H1 (cell line): ENCODE results near the gene WDR37. TPM values are rescaled to one million over a fixed set of nuclear protein-coding genes. Genes with fewer than 3 reads are reported as not detected.

Experiments used
- JUN ChIP-seq: IDR thresholded peaks from 2 replicates; pipeline ENCODE4 v1.6.1; 2011; ENCODE audit warnings: low read depth, mild to moderate bottlenecking, improper control_type of control experiment, low read length
- KDM1A ChIP-seq: fragments of 200-600, 300-600 bp; sonication (generic); IDR thresholded peaks from 2 replicates; pipeline ENCODE4 v1.7.1; 2016; ENCODE audit warnings: mild to moderate bottlenecking, low read length, borderline replicate concordance
- NANOG ChIP-seq: IDR thresholded peaks from 2 replicates; pipeline ENCODE4 v1.6.1; 2011; ENCODE audit warnings: low read length, low read depth, mild to moderate bottlenecking, inconsistent platforms; ENCODE audit not compliant: insufficient read depth, poor library complexity, severe bottlenecking
- SIRT6 ChIP-seq: IDR thresholded peaks from one replicate; pipeline ENCODE4 v1.7.1; 2012; ENCODE audit warnings: low read length, inconsistent platforms
- SUZ12 ChIP-seq: fragments of 200-600 bp; sonication (generic); IDR thresholded peaks from 2 replicates; pipeline ENCODE4 v1.6.1; 2012; ENCODE audit warnings: mild to moderate bottlenecking, inconsistent platforms, low read length, moderate library complexity, mixed read lengths
- TCF12 ChIP-seq: IDR thresholded peaks from 2 replicates; pipeline ENCODE4 v1.6.1; 2011; ENCODE audit warnings: low read depth, mild to moderate bottlenecking, low read length
- polyA plus RNA-seq, 7 experiments: library from polyadenylated mRNA; depleted of rRNA in 3 of 7; stranded (reverse) in 5 of 7; unstranded in 2 of 7; fragments of >200 nt in 5 of 7; fragments of 200-250 nt in 2 of 7; gene quantifications; 1 replicate in 5 of 7; 2 replicates in 1 of 7; 4 replicates in 1 of 7; pipeline versions ENCODE4 v1.2.1 to v1.2.3, GENCODE V29; 2011 to 2013; ENCODE audit warnings: missing spikeins in 2 of 7, mixed read lengths in 2 of 7
- total RNA-seq: library from RNA; stranded (reverse); fragmentation: NEBNext Ultra II Directional; extraction: Animal tissue kit (Norgen Biotek cat#: 25700); gene quantifications from 2 replicates; pipeline ENCODE4 v1.2.1, GENCODE V29; 2021
- TF ChIP-seq, protein P1 (sequence below): IDR thresholded peaks from 2 replicates; pipeline ENCODE4 v1.6.1; 2011; ENCODE audit warnings: low read depth, mild to moderate bottlenecking, low read length; ENCODE audit not compliant: insufficient read depth
- TF ChIP-seq, protein P2 (sequence below), 3 experiments: IDR thresholded peaks; 1 replicate in 2 of 3; 2 replicates in 1 of 3; pipeline versions ENCODE4 v1.5.1 to v1.6.1; 2011; ENCODE audit warnings: low read length in 3 of 3, mild to moderate bottlenecking in 3 of 3, inconsistent platforms in 2 of 3, low read depth in 1 of 3, moderate library complexity in 1 of 3; ENCODE audit not compliant: insufficient read depth in 1 of 3; ENCODE audit errors: control extremely low read depth in 1 of 3

WDR37 gene
- total and polyA plus RNA-seq, 2 of the 8 experiments (the other 6 are each of a cell fraction or from before 2014, with no cell fraction given) = 9.6 to 12.0 TPM

DNA sequence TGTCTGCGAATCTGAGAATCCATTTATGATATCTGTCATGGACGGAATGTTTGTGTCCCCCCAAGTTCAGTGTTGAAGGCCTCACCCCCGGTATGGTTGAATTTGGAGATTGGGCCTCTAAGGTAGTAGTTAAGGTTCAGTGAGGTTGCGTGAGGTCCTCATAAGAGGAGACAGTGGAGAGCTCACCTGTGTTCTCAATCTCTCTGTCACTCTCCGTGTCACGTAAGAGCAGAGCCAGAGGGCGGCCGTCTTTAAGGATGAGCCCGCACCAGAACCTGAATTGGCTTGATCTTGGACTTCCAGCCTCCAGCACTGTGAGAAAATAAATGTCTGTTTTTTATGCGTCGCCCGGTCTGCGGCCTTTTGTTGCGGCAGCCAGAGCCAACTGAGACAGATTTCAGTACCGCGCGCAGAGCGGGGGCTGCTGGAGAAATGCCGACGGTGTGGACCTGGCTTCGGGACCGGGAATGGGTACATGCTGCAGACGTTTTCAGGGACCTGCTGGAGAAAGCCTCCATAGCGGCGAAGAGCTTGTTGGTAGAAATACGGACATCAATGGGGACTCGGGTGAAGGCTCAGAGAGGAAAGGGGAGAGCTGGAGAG lies 40.2 kb downstream of the WDR37 start (continued):
- TF ChIP-seq NANOG = no peak
- TF ChIP-seq SIRT6 = no peak
- TF ChIP-seq KDM1A = no peak
- TF ChIP-seq, protein P1, sequence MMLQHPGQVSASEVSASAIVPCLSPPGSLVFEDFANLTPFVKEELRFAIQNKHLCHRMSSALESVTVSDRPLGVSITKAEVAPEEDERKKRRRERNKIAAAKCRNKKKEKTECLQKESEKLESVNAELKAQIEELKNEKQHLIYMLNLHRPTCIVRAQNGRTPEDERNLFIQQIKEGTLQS = no peak
- TF ChIP-seq, protein P2, sequence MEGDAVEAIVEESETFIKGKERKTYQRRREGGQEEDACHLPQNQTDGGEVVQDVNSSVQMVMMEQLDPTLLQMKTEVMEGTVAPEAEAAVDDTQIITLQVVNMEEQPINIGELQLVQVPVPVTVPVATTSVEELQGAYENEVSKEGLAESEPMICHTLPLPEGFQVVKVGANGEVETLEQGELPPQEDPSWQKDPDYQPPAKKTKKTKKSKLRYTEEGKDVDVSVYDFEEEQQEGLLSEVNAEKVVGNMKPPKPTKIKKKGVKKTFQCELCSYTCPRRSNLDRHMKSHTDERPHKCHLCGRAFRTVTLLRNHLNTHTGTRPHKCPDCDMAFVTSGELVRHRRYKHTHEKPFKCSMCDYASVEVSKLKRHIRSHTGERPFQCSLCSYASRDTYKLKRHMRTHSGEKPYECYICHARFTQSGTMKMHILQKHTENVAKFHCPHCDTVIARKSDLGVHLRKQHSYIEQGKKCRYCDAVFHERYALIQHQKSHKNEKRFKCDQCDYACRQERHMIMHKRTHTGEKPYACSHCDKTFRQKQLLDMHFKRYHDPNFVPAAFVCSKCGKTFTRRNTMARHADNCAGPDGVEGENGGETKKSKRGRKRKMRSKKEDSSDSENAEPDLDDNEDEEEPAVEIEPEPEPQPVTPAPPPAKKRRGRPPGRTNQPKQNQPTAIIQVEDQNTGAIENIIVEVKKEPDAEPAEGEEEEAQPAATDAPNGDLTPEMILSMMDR (IDR thresholded peaks at IDR 0.05; ENCODE audit: control extremely low read depth in 1 of 3, insufficient read depth in 1 of 3, low read depth in 1 of 3, low read length in 3 of 3) = no peak
- TF ChIP-seq TCF12 = no peak
- TF ChIP-seq SUZ12 = no peak
- no peak for TF ChIP-seq JUN
